Ovary (tissue), 3 donors: ENCODE measurements around the gene SLC25A42.

Experiments used
- CTCF ChIP-seq, 3 donors: fragments of 450-650 bp in 2 of 3; fragments of 200-600 bp in 1 of 3; IDR thresholded peaks; one replicate each; pipeline versions ENCODE4 v1.5.1 to v1.8.0; 2016 to 2022; ENCODE audit warnings: antibody characterized with exemption in 3 of 3, mild to moderate bottlenecking in 1 of 3
- POLR2A ChIP-seq: fragments of 450-650 bp; IDR thresholded peaks from one replicate; pipeline ENCODE4 v1.6.1; 2017; ENCODE audit warnings: antibody characterized with exemption, mild to moderate bottlenecking, moderate library complexity
- donor health status: DM: no; HTN: no; CAD: no.

GRCh38 chr19:19122902-19123301 lies 59.1 kb downstream of the SLC25A42 start:
- TF ChIP-seq POLR2A (no peak), CTCF (IDR thresholded peaks at IDR 0.05) (no peak)
